ENCODE data around the gene TMEM235.

The TMEM235 gene

GRCh38 chr17:78237401-78238012, 6.1 kb downstream of the TMEM235 start:
- DNase-seq: no peak
- no peak for TF ChIP-seq CTCF (IDR thresholded peaks at IDR 0.05; ENCODE audit: low read depth, low read length, missing control alignments)
- Histone ChIP-seq H3K27ac (no peak overlapping the region), H3K36me3 (replicated peaks) (no peaks in the 10 kb centered on the region), H3K27me3 (replicated peaks) (no peaks in the 10 kb centered on the region), H3K4me3 (ENCODE audit: low read depth, low read length) (no peak overlapping the region)
- in situ Hi-C loops (cut with HindIII; ENCODE audit: low pct_ligation_motif_present, low sequenced_read_pairs): no loop called here

GRCh38 chr17:78238823-78239488, 7.5 kb downstream of the TMEM235 start:
- DNase-seq: no peak
- in situ Hi-C loops (cut with HindIII; ENCODE audit: low pct_ligation_motif_present, low sequenced_read_pairs): no loop called here
- Histone ChIP-seq H3K27me3 (replicated peaks) (no peaks in the 10 kb centered on the region), H3K4me3 (ENCODE audit: low read depth, low read length) (no peak overlapping the region), H3K27ac (no peak overlapping the region), H3K36me3 (replicated peaks) (no peaks in the 10 kb centered on the region)
- TF ChIP-seq CTCF (IDR thresholded peaks at IDR 0.05; ENCODE audit: low read depth, low read length, missing control alignments): no peak

- Histone ChIP-seq H3K4me3 (ENCODE audit: low read depth, low read length) (no peak overlapping the region), H3K27ac (no peak overlapping the region), H3K27me3 (replicated peaks) (no peaks in the 10 kb centered on the region), H3K36me3 (replicated peaks) (no peaks in the 10 kb centered on the region)
- in situ Hi-C loops (cut with HindIII; ENCODE audit: low pct_ligation_motif_present, low sequenced_read_pairs): no loop called here
- no peak for DNase-seq
- no peak for TF ChIP-seq CTCF (IDR thresholded peaks at IDR 0.05; ENCODE audit: low read depth, low read length, missing control alignments)
Observed at GRCh38 chr17:78239489-78239931, 8.1 kb downstream of the TMEM235 start.

- H3K27me3 ChIP-seq (replicated peaks): no peaks in the 10 kb centered on the region
- no peak overlapping the region for H3K4me3 ChIP-seq (ENCODE audit: low read depth, low read length)
- H3K27ac ChIP-seq: no peak overlapping the region
- H3K36me3 ChIP-seq (replicated peaks): no peaks in the 10 kb centered on the region
- in situ Hi-C loops (cut with HindIII; ENCODE audit: low pct_ligation_motif_present, low sequenced_read_pairs): no loop called here
- DNase-seq: no peak
- no peak for TF ChIP-seq CTCF (IDR thresholded peaks at IDR 0.05; ENCODE audit: low read depth, low read length, missing control alignments)
Observed at GRCh38 chr17:78240012-78240655, 8.7 kb downstream of the TMEM235 start.

GRCh38 chr17:78240839-78241238, 9.4 kb downstream of the TMEM235 start:
- no peak overlapping the region for H3K4me3 ChIP-seq (ENCODE audit: low read depth, low read length)
- no peaks in the 10 kb centered on the region for H3K27me3 ChIP-seq (replicated peaks)
- no peaks in the 10 kb centered on the region for H3K36me3 ChIP-seq (replicated peaks)
- no peak for DNase-seq
- TF ChIP-seq CTCF (IDR thresholded peaks at IDR 0.05; ENCODE audit: low read depth, low read length, missing control alignments): no peak
- no peak overlapping the region for H3K27ac ChIP-seq
- in situ Hi-C loops (cut with HindIII; ENCODE audit: low pct_ligation_motif_present, low sequenced_read_pairs): no loop called here

All from brain microvascular endothelial cell (primary cell).